Stomach (tissue), 9 donors: ENCODE results near the gene RHBDL3. TPM values are rescaled to one million over a fixed set of nuclear protein-coding genes. Genes with fewer than 3 reads are reported as not detected.

Source experiments
- DNase-seq, 2 donors: peaks; one replicate each; pipeline versions ENCODE4 v3.0.0 to v3.0.0-alpha.2; 2013 to 2019
- H3K27ac ChIP-seq, 5 donors: fragments of 200-600 bp in 4 of 5; sonication (generic) in 4 of 5; one replicate each; pipeline ENCODE4 v1.5.1; 2013 to 2019; ENCODE audit warnings: mild to moderate bottlenecking in 1 of 5, moderate library complexity in 1 of 5
- H3K27me3 ChIP-seq, 3 donors: fragments of 200-600 bp; sonication (generic); one replicate each; pipeline ENCODE4 v1.5.1; 2017 to 2019; ENCODE audit warnings: mixed run types in 1 of 3
- H3K36me3 ChIP-seq, 4 donors: fragments of 200-600 bp; sonication (generic); 1 replicate in 3 of 4; 2 replicates in 1 of 4; pipeline ENCODE4 v1.5.1; 2016 to 2019
- H3K4me1 ChIP-seq, 4 donors: fragments of 200-600 bp; sonication (generic); one replicate each; pipeline ENCODE4 v1.5.1; 2016 to 2019
- H3K4me3 ChIP-seq, 4 donors: fragments of 200-600 bp; sonication (generic) in 3 of 4; one replicate each; pipeline ENCODE4 v1.5.1; 2016 to 2019; ENCODE audit warnings: mild to moderate bottlenecking in 1 of 4
- H3K9me3 ChIP-seq, 4 donors: fragments of 200-600 bp; sonication (generic); one replicate each; pipeline ENCODE4 v1.5.1; 2016 to 2019
- EP300 ChIP-seq: sonication (generic); formaldehyde crosslinking; IDR thresholded peaks from one replicate; pipeline ENCODE4 v1.6.1; 2017; ENCODE audit warnings: antibody characterized with exemption
- POLR2A ChIP-seq, 4 donors: fragments of 450-650 bp; IDR thresholded peaks; one replicate each; pipeline ENCODE4 v1.6.1; 2016; ENCODE audit warnings: antibody characterized with exemption in 4 of 4, control low read depth in 2 of 4, mild to moderate bottlenecking in 1 of 4, moderate library complexity in 1 of 4
- POLR2AphosphoS5 ChIP-seq, 3 donors: sonication (generic); formaldehyde crosslinking; IDR thresholded peaks; one replicate each; pipeline ENCODE4 v1.6.1; 2016; ENCODE audit warnings: antibody characterized with exemption in 3 of 3
- WGBS, 5 donors: extraction: QIAGEN DNeasy Blood & Tissue Kit in 3 of 5; methylation state at CpG; one replicate each; pipeline versions ENCODE4 v1.1.5 to v1.1.7; 2013 to 2018; 5-methylcytosine and 5-hydroxymethylcytosine counted together
- intact Hi-C: fragments of 100-400 bp; cut with DNase I; formaldehyde crosslinking; loops from one replicate; pipeline ENCODE4 v1.15.1; 2023; ENCODE audit warnings: low total_unique reads
- polyA plus RNA-seq, 3 donors: library from polyadenylated mRNA; stranded (reverse); fragments of 200-250 nt; gene quantifications; one replicate each; pipeline ENCODE4 v1.2.3, GENCODE V29; 2013
- total RNA-seq, 5 donors: library from RNA; depleted of rRNA; stranded (reverse); fragments of >200 nt; gene quantifications; one replicate each; pipeline versions ENCODE4 v1.1.0 to v1.2.3, GENCODE V29; 2014 to 2016
- TF ChIP-seq, protein P1 (sequence below), 7 experiments: fragments of 450-650 bp in 4 of 7; fragments of 200-600 bp in 3 of 7; sonication (generic) in 3 of 7; IDR thresholded peaks; one replicate each; pipeline ENCODE4 v1.5.1; 2016 to 2019; ENCODE audit warnings: antibody characterized with exemption in 7 of 7, control low read depth in 2 of 7, mild to moderate bottlenecking in 1 of 7
- donor health status: healthy with polysubstance abuse.
- donor health status: Bipolar disorder and iron deficiency.
- donor health status: healthy.

Gene RHBDL3
- total and polyA plus RNA-seq, 8 donors = 0.31 to 15.2 (median 1.8) TPM; not detected in 2

DNA sequence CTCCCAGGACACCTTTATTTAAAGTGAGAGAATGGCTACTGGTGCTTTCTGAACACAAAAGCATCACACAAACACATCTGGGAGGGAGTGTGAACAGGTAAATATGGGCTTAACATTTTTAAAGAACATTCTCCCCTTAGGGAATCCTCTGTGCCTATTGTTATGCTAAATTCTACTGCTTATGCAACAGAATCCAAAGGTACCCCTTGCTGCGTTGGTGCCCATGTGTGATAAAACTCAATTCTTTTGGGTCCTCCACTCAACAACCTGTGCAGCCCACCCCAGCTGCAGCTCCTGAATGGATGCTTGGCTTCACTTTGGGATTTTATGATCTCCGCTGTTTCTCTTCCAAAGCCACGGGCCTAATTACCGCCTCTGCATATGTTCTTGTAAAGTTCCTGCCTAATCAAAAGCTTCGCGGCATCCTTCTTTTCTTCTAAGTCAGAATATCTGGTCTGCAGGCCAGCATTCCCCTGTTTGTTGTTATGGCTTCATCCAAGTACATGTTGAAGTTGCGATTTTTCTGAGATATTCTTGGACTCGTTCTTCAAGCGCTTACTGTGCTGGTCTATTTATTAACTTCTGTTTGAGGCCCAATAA lies 23.9 kb downstream of the RHBDL3 start:
- no peak overlapping the region for H3K4me3 ChIP-seq
- peaks cover 0 to 6% (median 0%) of the 10 kb centered on the region in 4 donors for H3K4me1 ChIP-seq
- intact Hi-C loops = no loop called here
- TF ChIP-seq POLR2A (IDR thresholded peaks at IDR 0.05) (no peak), EP300 (no peak), POLR2AphosphoS5 (IDR thresholded peaks at IDR 0.05) (no peak)
- TF ChIP-seq, protein P1, sequence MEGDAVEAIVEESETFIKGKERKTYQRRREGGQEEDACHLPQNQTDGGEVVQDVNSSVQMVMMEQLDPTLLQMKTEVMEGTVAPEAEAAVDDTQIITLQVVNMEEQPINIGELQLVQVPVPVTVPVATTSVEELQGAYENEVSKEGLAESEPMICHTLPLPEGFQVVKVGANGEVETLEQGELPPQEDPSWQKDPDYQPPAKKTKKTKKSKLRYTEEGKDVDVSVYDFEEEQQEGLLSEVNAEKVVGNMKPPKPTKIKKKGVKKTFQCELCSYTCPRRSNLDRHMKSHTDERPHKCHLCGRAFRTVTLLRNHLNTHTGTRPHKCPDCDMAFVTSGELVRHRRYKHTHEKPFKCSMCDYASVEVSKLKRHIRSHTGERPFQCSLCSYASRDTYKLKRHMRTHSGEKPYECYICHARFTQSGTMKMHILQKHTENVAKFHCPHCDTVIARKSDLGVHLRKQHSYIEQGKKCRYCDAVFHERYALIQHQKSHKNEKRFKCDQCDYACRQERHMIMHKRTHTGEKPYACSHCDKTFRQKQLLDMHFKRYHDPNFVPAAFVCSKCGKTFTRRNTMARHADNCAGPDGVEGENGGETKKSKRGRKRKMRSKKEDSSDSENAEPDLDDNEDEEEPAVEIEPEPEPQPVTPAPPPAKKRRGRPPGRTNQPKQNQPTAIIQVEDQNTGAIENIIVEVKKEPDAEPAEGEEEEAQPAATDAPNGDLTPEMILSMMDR (IDR thresholded peaks at IDR 0.05) = no peak
- DNase-seq = no peak
- H3K27me3 ChIP-seq = peaks cover 0 to 1% (median 0%) of the 10 kb centered on the region in 3 donors
- WGBS, 5 donors = 76 to 88% (median 80%) methylated on average over 9 of the region's 9 CpGs
- H3K36me3 ChIP-seq = no peaks in the 10 kb centered on the region
- no peaks in the 10 kb centered on the region for H3K9me3 ChIP-seq
- H3K27ac ChIP-seq = no peak overlapping the region

DNA sequence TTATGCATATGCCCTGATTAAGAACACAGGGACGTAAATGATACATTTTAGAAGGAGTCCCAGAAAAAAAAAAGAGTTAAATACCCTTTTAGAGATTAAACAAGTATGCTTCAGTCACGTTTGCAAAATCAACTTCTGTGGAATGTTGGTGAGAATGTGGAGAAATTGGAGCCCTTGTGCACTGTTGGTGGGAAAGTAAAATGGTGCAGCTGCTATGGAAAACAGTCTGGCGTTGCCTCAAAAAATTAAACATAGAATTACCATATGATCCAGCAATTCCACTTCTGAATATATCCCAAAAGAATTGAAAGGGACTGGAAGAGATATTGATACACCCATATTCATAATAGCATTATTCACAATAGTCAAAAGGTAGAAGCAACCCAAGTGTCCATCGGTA lies 26.5 kb downstream of the RHBDL3 start:
- Histone ChIP-seq H3K27me3 (no peaks in the 10 kb centered on the region), H3K27ac (no peak overlapping the region), H3K4me1 (peaks cover 0 to 6% (median 0%) of the 10 kb centered on the region in 4 donors), H3K36me3 (no peaks in the 10 kb centered on the region), H3K9me3 (no peaks in the 10 kb centered on the region), H3K4me3 (no peak overlapping the region)
- no peak for DNase-seq
- WGBS, 5 donors = 62 to 75% (median 65%) methylated on average over 4 of the region's 4 CpGs
- no peak for TF ChIP-seq EP300
- TF ChIP-seq, protein P1 (IDR thresholded peaks at IDR 0.05) = no peak
- no peak for TF ChIP-seq POLR2AphosphoS5 (IDR thresholded peaks at IDR 0.05)
- no peak for TF ChIP-seq POLR2A (IDR thresholded peaks at IDR 0.05)
- intact Hi-C loops = no loop called here

DNA sequence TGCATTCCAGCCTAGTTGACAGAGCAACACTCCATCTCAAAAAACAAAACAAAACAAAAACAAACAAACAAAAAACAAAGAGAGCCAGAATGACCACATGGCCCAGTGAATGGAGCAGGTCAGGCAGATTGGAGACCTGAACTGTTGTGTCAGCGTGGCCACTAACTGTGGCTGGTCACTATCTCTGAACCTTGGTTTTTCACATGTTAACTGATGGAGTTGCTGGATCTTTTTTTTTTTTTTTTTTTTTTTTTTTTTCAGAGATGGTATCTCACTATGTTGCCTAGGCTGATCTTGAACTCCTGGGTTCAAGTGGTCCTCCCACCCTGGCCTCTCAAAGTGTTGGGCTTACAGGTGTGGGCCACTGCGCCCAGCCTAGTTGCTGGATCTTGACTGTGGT lies 31.8 kb downstream of the RHBDL3 start:
- H3K4me1 ChIP-seq = peaks cover 0 to 10% (median 3%) of the 10 kb centered on the region in 4 donors
- H3K36me3 ChIP-seq = no peaks in the 10 kb centered on the region
- H3K4me3 ChIP-seq = no peak overlapping the region
- intact Hi-C loops = no loop called here
- DNase-seq = no peak
- WGBS, 5 donors = 89 to 97% (median 94%) methylated on average over 1 to 2 of the region's 2 CpGs
- H3K27me3 ChIP-seq = no peaks in the 10 kb centered on the region
- H3K9me3 ChIP-seq = no peaks in the 10 kb centered on the region
- H3K27ac ChIP-seq = no peak overlapping the region
- TF ChIP-seq POLR2A (IDR thresholded peaks at IDR 0.05) (no peak), EP300 (no peak), POLR2AphosphoS5 (IDR thresholded peaks at IDR 0.05) (no peak)
- TF ChIP-seq, protein P1 (IDR thresholded peaks at IDR 0.05) = no peak

DNA sequence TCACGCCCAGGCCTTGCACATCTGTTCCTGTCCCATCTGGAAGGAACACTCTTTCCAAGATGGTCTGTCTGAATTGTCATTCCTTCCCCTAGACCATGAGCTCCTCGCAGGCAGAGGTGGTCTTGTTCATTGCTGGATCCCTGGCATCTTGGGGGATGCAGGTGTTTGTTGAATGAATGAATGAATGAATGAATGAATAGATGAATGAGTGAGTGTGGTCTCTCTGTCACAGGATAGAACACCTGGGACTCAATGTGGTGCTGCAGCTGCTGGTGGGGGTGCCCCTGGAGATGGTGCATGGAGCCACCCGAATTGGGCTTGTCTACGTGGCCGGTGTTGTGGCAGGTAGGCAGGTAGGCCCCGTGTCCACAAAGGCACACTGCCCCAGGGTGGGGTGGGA lies 32.2 kb downstream of the RHBDL3 start:
- no peaks in the 10 kb centered on the region for H3K36me3 ChIP-seq
- H3K4me3 ChIP-seq = no peak overlapping the region
- peaks cover 0 to 10% (median 3%) of the 10 kb centered on the region in 4 donors for H3K4me1 ChIP-seq
- H3K27me3 ChIP-seq = no peaks in the 10 kb centered on the region
- no peak overlapping the region for H3K27ac ChIP-seq
- TF ChIP-seq, protein P1 (IDR thresholded peaks at IDR 0.05) = no peak
- no peak for TF ChIP-seq POLR2AphosphoS5 (IDR thresholded peaks at IDR 0.05)
- TF ChIP-seq EP300 = no peak
- no peak for TF ChIP-seq POLR2A (IDR thresholded peaks at IDR 0.05)
- no peak for DNase-seq
- 75 to 96% (median 91%) methylated on average over 4 to 6 of the region's 6 CpGs for WGBS, 5 donors
- no peaks in the 10 kb centered on the region for H3K9me3 ChIP-seq
- intact Hi-C loops = no loop called here
